OCI-LY1 (cell line): ENCODE data around the gene KRTAP20-2.

Experiments used
- H2AFZ ChIP-seq: fragments of 200-600 bp; sonication (generic), shearing (Covaris generic); 2 replicates; pipeline ENCODE4 v1.6.0; 2014; ENCODE audit warnings: antibody characterized with exemption, mild to moderate bottlenecking, low read length
- H3F3A ChIP-seq: fragments of 200-600 bp; sonication (generic), shearing (Covaris generic); 2 replicates; pipeline ENCODE4 v1.6.0; 2014; ENCODE audit warnings: mild to moderate bottlenecking, antibody characterized with exemption, low read length, moderate library complexity; ENCODE audit not compliant: insufficient read depth
- H3K27ac ChIP-seq: fragments of 200-600 bp; sonication (generic); 2 replicates; pipeline ENCODE4 v1.5.1; 2014; ENCODE audit warnings: low read length, mixed run types, mild to moderate bottlenecking, low read depth; ENCODE audit not compliant: poor library complexity, severe bottlenecking
- H3K27me3 ChIP-seq: fragments of 200-600 bp; sonication (generic); 2 replicates; pipeline ENCODE4 v1.6.0; 2014; ENCODE audit warnings: antibody characterized with exemption, mild to moderate bottlenecking, low read length, moderate library complexity; ENCODE audit not compliant: insufficient read depth
- H3K36me3 ChIP-seq: fragments of 200-600 bp; sonication (generic); 2 replicates; pipeline ENCODE4 v1.6.1; 2014; ENCODE audit warnings: mild to moderate bottlenecking, antibody characterized with exemption, low read length, moderate library complexity, mixed read lengths; ENCODE audit not compliant: insufficient read depth
- H3K4me1 ChIP-seq: fragments of 200-600 bp; sonication (generic); 2 replicates; pipeline ENCODE4 v1.5.1; 2014; ENCODE audit warnings: mild to moderate bottlenecking, low read length, moderate library complexity; ENCODE audit not compliant: insufficient read depth, severe bottlenecking
- H3K4me2 ChIP-seq: fragments of 200-600 bp; sonication (generic), shearing (Covaris generic); 2 replicates; pipeline ENCODE4 v1.6.1; 2014; ENCODE audit warnings: low read length
- H3K4me3 ChIP-seq: fragments of 200-600 bp; sonication (generic); 2 replicates; pipeline ENCODE4 v1.5.1; 2014; ENCODE audit warnings: low read length, low read depth, mild to moderate bottlenecking, mixed read lengths; ENCODE audit not compliant: poor library complexity, severe bottlenecking
- H3K79me2 ChIP-seq: fragments of 200-600 bp; shearing (Covaris generic); 2 replicates; pipeline ENCODE4 v1.6.1; 2016; ENCODE audit warnings: mixed run types, low read length, mixed read lengths; ENCODE audit not compliant: insufficient read depth
- H3K9ac ChIP-seq: fragments of 200-600 bp; sonication (generic), shearing (Covaris generic); 2 replicates; pipeline ENCODE4 v1.6.1; 2014; ENCODE audit warnings: mild to moderate bottlenecking, low read length, mixed read lengths
- H3K9me2 ChIP-seq: fragments of 200-600 bp; sonication (generic), shearing (Covaris generic); 2 replicates; pipeline ENCODE4 v1.6.1; 2014; ENCODE audit warnings: low read depth, mild to moderate bottlenecking, low read length, mixed read lengths
- H3K9me3 ChIP-seq: fragments of 200-600 bp; shearing (Covaris generic); 2 replicates; pipeline ENCODE4 v1.6.1; 2014; ENCODE audit warnings: low read length, mixed read lengths
- H4K20me1 ChIP-seq: fragments of 200-600 bp; sonication (generic), shearing (Covaris generic); 2 replicates; pipeline ENCODE4 v1.6.0; 2016; ENCODE audit warnings: mild to moderate bottlenecking, low read length; ENCODE audit not compliant: insufficient read depth
- EZH2 ChIP-seq: fragments of 200-600 bp; sonication (generic), shearing (Covaris generic); IDR thresholded peaks from 2 replicates; pipeline ENCODE4 v1.8.0; 2017; ENCODE audit warnings: borderline replicate concordance, mixed run types, mild to moderate bottlenecking, antibody characterized with exemption, low read length, moderate library complexity, mixed read lengths
- TF ChIP-seq, protein P1 (sequence below): fragments of 200-600 bp; sonication (generic), shearing (Covaris generic); IDR thresholded peaks from 2 replicates; pipeline ENCODE4 v1.5.1; 2017; ENCODE audit warnings: mild to moderate bottlenecking, antibody characterized with exemption, low read length, moderate library complexity, mixed read lengths

Gene KRTAP20-2

DNA sequence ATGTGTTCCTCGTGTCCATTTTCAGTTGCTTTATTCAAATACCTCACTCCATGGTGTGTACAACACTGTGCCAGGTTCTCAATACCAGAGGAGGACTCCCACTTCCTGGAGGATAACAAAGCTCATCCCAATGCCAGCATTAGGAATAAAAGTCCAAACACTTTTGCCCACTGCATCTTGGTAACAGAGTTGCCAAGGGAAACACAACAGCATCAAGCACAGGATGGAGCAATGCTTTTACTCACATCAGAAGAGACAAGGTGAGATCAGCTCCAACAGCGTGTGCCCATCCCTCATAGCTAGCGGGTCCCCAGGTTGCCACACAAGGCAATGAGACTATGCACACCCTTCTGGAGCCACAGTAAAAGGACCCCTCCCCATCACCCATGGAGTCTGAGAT, 11.6 kb upstream of the KRTAP20-2 start:
- no peak overlapping the region for H3K27ac ChIP-seq
- no peak overlapping the region for H2AFZ ChIP-seq
- no peaks in the 10 kb centered on the region for H3K79me2 ChIP-seq
- H4K20me1 ChIP-seq: no peaks in the 10 kb centered on the region
- H3K9me3 ChIP-seq: no peaks in the 10 kb centered on the region
- H3K9ac ChIP-seq: no peak overlapping the region
- no peaks in the 10 kb centered on the region for H3K27me3 ChIP-seq
- no peaks in the 10 kb centered on the region for H3F3A ChIP-seq
- no peak overlapping the region for H3K4me2 ChIP-seq
- H3K4me1 ChIP-seq: no peaks in the 10 kb centered on the region
- H3K36me3 ChIP-seq: no peaks in the 10 kb centered on the region
- TF ChIP-seq EZH2: no peak
- TF ChIP-seq, protein P1, sequence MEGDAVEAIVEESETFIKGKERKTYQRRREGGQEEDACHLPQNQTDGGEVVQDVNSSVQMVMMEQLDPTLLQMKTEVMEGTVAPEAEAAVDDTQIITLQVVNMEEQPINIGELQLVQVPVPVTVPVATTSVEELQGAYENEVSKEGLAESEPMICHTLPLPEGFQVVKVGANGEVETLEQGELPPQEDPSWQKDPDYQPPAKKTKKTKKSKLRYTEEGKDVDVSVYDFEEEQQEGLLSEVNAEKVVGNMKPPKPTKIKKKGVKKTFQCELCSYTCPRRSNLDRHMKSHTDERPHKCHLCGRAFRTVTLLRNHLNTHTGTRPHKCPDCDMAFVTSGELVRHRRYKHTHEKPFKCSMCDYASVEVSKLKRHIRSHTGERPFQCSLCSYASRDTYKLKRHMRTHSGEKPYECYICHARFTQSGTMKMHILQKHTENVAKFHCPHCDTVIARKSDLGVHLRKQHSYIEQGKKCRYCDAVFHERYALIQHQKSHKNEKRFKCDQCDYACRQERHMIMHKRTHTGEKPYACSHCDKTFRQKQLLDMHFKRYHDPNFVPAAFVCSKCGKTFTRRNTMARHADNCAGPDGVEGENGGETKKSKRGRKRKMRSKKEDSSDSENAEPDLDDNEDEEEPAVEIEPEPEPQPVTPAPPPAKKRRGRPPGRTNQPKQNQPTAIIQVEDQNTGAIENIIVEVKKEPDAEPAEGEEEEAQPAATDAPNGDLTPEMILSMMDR: no peak
- no peak overlapping the region for H3K4me3 ChIP-seq
- H3K9me2 ChIP-seq: no peaks in the 10 kb centered on the region

- Histone ChIP-seq H3K27me3 (no peaks in the 10 kb centered on the region), H3K36me3 (no peaks in the 10 kb centered on the region), H3K9me2 (no peaks in the 10 kb centered on the region), H2AFZ (no peak overlapping the region), H3K4me2 (no peak overlapping the region), H3K9me3 (no peaks in the 10 kb centered on the region), H3F3A (no peaks in the 10 kb centered on the region), H3K79me2 (no peaks in the 10 kb centered on the region), H3K4me1 (no peaks in the 10 kb centered on the region), H3K9ac (no peak overlapping the region), H3K27ac (no peak overlapping the region), H4K20me1 (no peaks in the 10 kb centered on the region), H3K4me3 (no peak overlapping the region)
- TF ChIP-seq EZH2: no peak
- TF ChIP-seq, protein P1: no peak
These were observed 9.4 kb upstream of the KRTAP20-2 start for GRCh38 chr21:30625449-30626165.

GRCh38 chr21:30628109-30628508, 6.9 kb upstream of the KRTAP20-2 start:
- no peak for TF ChIP-seq EZH2
- TF ChIP-seq, protein P1: no peak
- no peaks in the 10 kb centered on the region for H4K20me1 ChIP-seq
- no peak overlapping the region for H3K4me2 ChIP-seq
- H3K27ac ChIP-seq: no peak overlapping the region
- H3K9me3 ChIP-seq: no peaks in the 10 kb centered on the region
- no peaks in the 10 kb centered on the region for H3K9me2 ChIP-seq
- no peaks in the 10 kb centered on the region for H3K36me3 ChIP-seq
- H3K9ac ChIP-seq: no peak overlapping the region
- H3K4me1 ChIP-seq: no peaks in the 10 kb centered on the region
- H3K4me3 ChIP-seq: no peak overlapping the region
- H3K79me2 ChIP-seq: no peaks in the 10 kb centered on the region
- no peaks in the 10 kb centered on the region for H3F3A ChIP-seq
- H2AFZ ChIP-seq: no peak overlapping the region
- H3K27me3 ChIP-seq: no peaks in the 10 kb centered on the region
